Lung (tissue), 12 donors: ENCODE measurements around the gene TNFRSF19. TPM values are rescaled to one million over a fixed set of nuclear protein-coding genes. Genes with fewer than 3 reads are reported as not detected.

ENCODE experiments used
- ATAC-seq: fragments of 200-7000 bp; cut with Tn5 transposase; one replicate; pipeline ENCODE4 v1.9.1; 2020; ENCODE audit warnings: moderate number of reproducible peaks; ENCODE audit not compliant: insufficient read depth, low FRiP score
- DNase-seq, 3 donors: peaks; one replicate each; pipeline ENCODE4 v3.0.0-alpha.2; 2013 to 2017
- H3K27ac ChIP-seq, 2 donors: one replicate each; pipeline ENCODE4 v1.5.1; 2013; ENCODE audit warnings: mild to moderate bottlenecking in 2 of 2, moderate library complexity in 2 of 2, control low read depth in 1 of 2, inconsistent platforms in 1 of 2, low read depth in 1 of 2, low read length in 1 of 2
- H3K27me3 ChIP-seq, 3 donors: one replicate each; pipeline ENCODE4 v1.5.1; 2013; ENCODE audit warnings: low read length in 2 of 3; ENCODE audit not compliant: control insufficient read depth in 3 of 3, insufficient read depth in 3 of 3
- H3K36me3 ChIP-seq, 4 donors: one replicate each; pipeline ENCODE4 v1.5.1; 2013; ENCODE audit warnings: low read length in 4 of 4, mild to moderate bottlenecking in 1 of 4, moderate library complexity in 1 of 4; ENCODE audit not compliant: control insufficient read depth in 4 of 4, insufficient read depth in 4 of 4
- H3K4me1 ChIP-seq, 5 donors: one replicate each; pipeline ENCODE4 v1.5.1; 2013; ENCODE audit warnings: low read length in 5 of 5, mild to moderate bottlenecking in 2 of 5, moderate library complexity in 1 of 5; ENCODE audit not compliant: control insufficient read depth in 5 of 5, insufficient read depth in 5 of 5
- H3K4me3 ChIP-seq: one replicate; pipeline ENCODE4 v1.5.1; 2013; ENCODE audit warnings: mild to moderate bottlenecking, control low read depth, moderate library complexity
- H3K9ac ChIP-seq, 2 donors: one replicate each; pipeline ENCODE4 v1.5.1; 2013; ENCODE audit warnings: low read length in 2 of 2, control low read depth in 1 of 2; ENCODE audit not compliant: insufficient read depth in 1 of 2
- H3K9me3 ChIP-seq, 4 donors: one replicate each; pipeline ENCODE4 v1.5.1; 2013; ENCODE audit warnings: low read length in 3 of 4, mild to moderate bottlenecking in 1 of 4, moderate library complexity in 1 of 4; ENCODE audit not compliant: control insufficient read depth in 4 of 4, insufficient read depth in 3 of 4
- WGBS, 2 donors: extraction: QIAGEN DNeasy Blood & Tissue Kit; methylation state at CpG; one replicate each; pipeline ENCODE4 v1.1.7; 2013; 5-methylcytosine and 5-hydroxymethylcytosine counted together
- polyA plus RNA-seq, 2 donors: library from polyadenylated mRNA; stranded (reverse); fragments of 200-250 nt; gene quantifications; one replicate each; pipeline ENCODE4 v1.2.1, GENCODE V29; 2013
- total RNA-seq, 2 donors: library from RNA; depleted of rRNA in 1 of 2; stranded (reverse); fragments of >200 nt in 1 of 2; gene quantifications; one replicate each; pipeline ENCODE4 v1.2.1, GENCODE V29; 2014 to 2021
- TF ChIP-seq, protein P1 (sequence below): IDR thresholded peaks from 2 replicates; pipeline ENCODE4 v1.5.1; 2012; ENCODE audit warnings: mild to moderate bottlenecking; ENCODE audit errors: control extremely low read depth, extremely low read depth
- donor health status: control.
- donor health status: control.
- donor health status: Bipolar disorder and iron deficiency.
- donor health status: healthy.
- donor health status: DM: yes; HTN: yes; CAD: no.

Gene TNFRSF19
- total and polyA plus RNA-seq, 4 donors, result 9.5 to 68.0 (median 34.7) TPM

DNA sequence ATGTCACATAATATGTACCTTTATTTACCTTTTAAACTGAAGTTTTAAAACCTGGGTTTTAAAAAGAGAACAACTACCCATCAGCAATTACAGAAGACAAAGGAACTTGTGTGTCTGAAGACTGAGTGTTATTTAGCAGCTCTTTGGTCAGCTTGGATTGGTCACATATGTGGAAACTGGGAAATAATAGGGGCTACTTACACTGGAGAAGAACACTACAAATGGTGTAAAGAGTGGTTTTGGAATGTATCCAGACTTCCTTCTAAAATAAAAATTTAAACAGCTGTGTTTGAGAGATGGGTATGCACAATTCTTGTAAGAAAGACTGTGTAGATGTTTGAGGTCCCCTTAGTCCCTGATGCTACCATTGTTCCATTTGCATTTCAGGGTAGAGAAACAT lies 13.3 kb downstream of the TNFRSF19 start:
- peaks cover under 1 to 37% (median 9%) of the 10 kb centered on the region in 5 donors for H3K4me1 ChIP-seq
- TF ChIP-seq, protein P1, sequence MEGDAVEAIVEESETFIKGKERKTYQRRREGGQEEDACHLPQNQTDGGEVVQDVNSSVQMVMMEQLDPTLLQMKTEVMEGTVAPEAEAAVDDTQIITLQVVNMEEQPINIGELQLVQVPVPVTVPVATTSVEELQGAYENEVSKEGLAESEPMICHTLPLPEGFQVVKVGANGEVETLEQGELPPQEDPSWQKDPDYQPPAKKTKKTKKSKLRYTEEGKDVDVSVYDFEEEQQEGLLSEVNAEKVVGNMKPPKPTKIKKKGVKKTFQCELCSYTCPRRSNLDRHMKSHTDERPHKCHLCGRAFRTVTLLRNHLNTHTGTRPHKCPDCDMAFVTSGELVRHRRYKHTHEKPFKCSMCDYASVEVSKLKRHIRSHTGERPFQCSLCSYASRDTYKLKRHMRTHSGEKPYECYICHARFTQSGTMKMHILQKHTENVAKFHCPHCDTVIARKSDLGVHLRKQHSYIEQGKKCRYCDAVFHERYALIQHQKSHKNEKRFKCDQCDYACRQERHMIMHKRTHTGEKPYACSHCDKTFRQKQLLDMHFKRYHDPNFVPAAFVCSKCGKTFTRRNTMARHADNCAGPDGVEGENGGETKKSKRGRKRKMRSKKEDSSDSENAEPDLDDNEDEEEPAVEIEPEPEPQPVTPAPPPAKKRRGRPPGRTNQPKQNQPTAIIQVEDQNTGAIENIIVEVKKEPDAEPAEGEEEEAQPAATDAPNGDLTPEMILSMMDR, result no peak
- ATAC-seq, result no peak

DNA sequence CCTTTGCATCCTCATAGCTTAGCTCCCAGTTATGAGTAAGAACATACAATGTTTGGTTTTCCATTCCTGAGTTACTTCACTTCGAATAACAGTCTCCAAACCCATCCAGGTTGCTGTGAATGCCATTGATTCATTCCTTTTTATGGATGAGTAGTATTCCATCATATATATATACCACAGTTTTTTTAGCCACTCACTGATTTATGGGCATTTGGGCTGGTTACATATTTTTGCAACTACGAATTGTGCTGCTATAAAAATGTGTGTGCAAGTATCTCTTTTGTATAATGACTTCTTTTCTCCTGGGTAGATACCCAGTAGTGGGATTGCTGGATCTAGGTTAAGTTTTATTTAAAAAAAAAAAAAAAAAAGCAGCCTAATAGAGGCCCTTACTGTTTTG lies 14.1 kb downstream of the TNFRSF19 start:
- Histone ChIP-seq H3K36me3 (peaks cover 0 to 9% (median 0%) of the 10 kb centered on the region in 4 donors), H3K27ac (no peak overlapping the region), H3K4me1 (peaks cover 1 to 40% (median 8%) of the 10 kb centered on the region in 5 donors), H3K9me3 (no peaks in the 10 kb centered on the region), H3K9ac (no peak overlapping the region), H3K27me3 (no peaks in the 10 kb centered on the region), H3K4me3 (no peak overlapping the region)
- WGBS, 2 donors, result 66 to 68% methylated on average over 2 of the region's 2 CpGs
- TF ChIP-seq, protein P1, result no peak
- DNase-seq, result no peak
- no peak for ATAC-seq

More for the DNA sequence above, 13.3 kb downstream of the TNFRSF19 start:
- no peak for DNase-seq
- peaks cover 0 to 9% (median 0%) of the 10 kb centered on the region in 4 donors for H3K36me3 ChIP-seq
- H3K27ac ChIP-seq, result no peak overlapping the region
- H3K4me3 ChIP-seq, result no peak overlapping the region
- H3K27me3 ChIP-seq, result no peaks in the 10 kb centered on the region
- H3K9ac ChIP-seq, result no peak overlapping the region
- H3K9me3 ChIP-seq, result no peaks in the 10 kb centered on the region

DNA sequence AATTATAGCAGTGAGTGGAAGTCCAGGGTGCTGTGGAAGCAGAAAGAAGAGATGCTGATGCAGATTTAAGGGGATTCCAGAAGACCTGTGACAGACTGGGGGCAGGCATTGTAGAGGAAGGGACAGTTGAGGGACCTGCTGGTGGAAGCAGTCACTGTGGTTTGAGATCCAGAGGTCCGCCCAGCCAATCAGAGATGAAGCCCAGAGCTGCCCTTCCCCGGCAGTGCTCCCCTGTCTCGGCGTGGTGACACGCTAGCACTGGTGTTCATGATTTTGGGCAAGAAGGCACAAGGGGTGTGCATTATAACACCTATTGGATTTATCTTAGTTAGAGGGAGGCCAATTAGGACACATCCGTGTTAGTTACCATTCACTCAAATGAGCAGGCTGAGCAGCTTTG lies 16.1 kb downstream of the TNFRSF19 start:
- DNase-seq (no peak), ATAC-seq (no peak)
- WGBS, 2 donors, result 95 to 99% methylated on average over 6 of the region's 6 CpGs

More for the DNA sequence above, 16.1 kb downstream of the TNFRSF19 start:
- H3K9me3 ChIP-seq, result no peaks in the 10 kb centered on the region
- H3K4me3 ChIP-seq, result no peak overlapping the region
- no peaks in the 10 kb centered on the region for H3K27me3 ChIP-seq
- peaks cover 1 to 35% (median 6%) of the 10 kb centered on the region in 5 donors for H3K4me1 ChIP-seq
- H3K36me3 ChIP-seq, result peaks cover 0 to 9% (median 0%) of the 10 kb centered on the region in 4 donors
- TF ChIP-seq, protein P1, result no peak
- H3K9ac ChIP-seq, result no peak overlapping the region
- H3K27ac ChIP-seq, result no peak overlapping the region
